GM12892 (cell line): ENCODE results near the gene CXCR2.

Experiments used
- POLR2AphosphoS5 ChIP-seq: IDR thresholded peaks from 2 replicates; pipeline ENCODE4 v1.6.1; 2011; ENCODE audit warnings: low read depth, low read length, control low read depth
- TAF1 ChIP-seq: IDR thresholded peaks from 2 replicates; pipeline ENCODE4 v1.6.1; 2011; ENCODE audit warnings: low read depth, mild to moderate bottlenecking, control low read depth, low read length, borderline replicate concordance

- TF ChIP-seq TAF1, result no peak
- no peak for TF ChIP-seq POLR2AphosphoS5
Observed at GRCh38 chr2:218184331-218184730, 58.5 kb downstream of the CXCR2 start.
